HK-2 (cell line): ENCODE results near the gene ZNF500.
A peak's percentile ranks its signal among the peaks of the same experiment; 100 is the strongest.

ENCODE experiments used
- DNase-seq: peaks from one replicate; pipeline ENCODE4 v3.0.0-alpha.2; 2018; ENCODE audit not compliant: unreplicated experiment

Gene ZNF500

DNA sequence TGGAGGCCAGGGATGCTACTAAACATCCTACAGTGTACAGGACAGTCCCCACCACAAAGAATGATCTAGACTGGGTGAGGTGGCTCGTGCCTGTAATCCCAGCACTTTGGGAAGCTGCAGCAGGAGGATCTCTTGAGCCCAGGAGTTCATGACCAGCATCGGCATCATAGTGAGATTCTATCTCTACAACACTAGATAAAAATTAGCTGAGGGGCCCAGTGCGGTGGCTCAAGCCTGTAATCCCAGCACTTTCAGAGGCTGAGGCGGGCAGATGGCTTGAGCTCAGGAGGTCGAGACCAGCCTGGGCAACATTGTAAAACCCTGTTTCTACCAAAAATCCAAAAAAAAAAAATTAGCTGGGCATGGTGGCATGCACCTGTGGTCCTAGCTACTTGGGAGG, 5.4 kb upstream of the ZNF500 start:
- no peak for DNase-seq

DNA sequence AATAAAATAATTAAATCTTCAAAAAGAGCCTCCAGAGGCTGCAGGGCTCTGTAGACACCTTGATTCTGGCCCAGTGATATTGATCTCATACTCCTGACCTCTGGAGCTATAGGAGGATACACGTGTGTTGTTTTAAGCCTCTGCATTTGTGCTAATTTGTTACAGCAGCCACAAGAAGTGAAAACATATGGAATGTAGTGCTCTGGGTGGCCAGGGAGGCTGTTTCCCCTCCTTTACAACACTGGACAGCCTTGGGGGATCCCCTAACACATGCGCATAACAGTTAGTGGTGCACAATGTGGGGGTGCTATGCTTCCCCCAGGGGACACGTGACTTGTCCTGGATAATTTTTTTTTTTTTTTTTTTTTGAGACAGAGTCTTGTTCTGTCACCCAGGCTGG, 4.7 kb upstream of the ZNF500 start:
- DNase-seq: no peak

DNA sequence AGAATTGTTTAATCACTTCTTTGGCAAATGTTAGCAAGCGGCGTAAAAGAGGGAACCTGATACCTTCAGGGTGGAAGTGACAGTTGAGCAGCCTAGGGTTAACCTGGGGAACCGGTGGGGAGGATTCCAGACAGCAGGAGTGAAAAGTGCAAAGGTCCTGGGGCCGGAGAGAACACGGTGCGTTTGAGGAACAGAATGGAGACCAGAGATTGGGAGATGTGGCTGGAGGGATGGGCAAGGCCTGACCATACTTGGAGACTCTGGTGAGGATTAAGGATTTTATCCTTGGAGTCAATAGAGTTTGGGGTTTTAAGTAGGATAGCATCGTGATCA, 2.3 kb upstream of the ZNF500 start:
- no peak for DNase-seq

DNA sequence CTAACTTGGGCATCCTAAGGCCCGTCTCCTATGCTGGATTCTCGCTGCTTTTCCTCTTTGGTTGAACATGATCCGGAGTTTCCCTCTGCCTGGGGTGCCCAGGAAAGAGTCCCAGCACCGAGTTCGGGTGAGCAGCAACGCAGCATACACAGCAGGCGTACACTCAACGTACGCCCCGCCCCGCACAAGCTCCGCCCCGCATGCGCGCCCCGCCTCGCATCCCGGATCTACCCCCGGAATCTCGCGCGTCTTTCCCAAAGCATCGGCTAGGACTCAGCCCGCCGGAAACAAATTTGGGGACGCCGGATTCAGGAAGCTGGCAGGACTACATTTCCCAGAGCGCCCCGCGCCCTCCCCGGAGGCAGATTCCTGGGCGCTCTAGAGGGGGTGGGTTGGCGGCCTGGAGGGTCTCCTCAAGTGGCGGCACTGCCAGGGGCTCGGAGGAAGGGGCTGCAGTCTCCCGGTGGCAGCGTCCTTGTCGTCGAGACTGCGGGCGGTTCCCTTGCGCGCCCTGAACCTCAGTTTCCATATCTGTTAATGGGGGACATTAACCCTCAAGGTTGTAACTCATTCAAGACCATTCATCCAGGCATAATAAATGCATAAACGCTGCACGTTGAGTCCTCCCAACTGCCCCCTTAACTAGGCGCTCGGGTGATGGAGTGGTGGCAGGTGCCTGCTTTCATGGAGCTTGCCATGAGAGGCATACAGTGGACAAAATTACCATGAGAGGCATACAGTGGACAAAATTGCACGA, 1.8 kb upstream of the ZNF500 start:
- DNase-seq: peak; percentile 76

DNA sequence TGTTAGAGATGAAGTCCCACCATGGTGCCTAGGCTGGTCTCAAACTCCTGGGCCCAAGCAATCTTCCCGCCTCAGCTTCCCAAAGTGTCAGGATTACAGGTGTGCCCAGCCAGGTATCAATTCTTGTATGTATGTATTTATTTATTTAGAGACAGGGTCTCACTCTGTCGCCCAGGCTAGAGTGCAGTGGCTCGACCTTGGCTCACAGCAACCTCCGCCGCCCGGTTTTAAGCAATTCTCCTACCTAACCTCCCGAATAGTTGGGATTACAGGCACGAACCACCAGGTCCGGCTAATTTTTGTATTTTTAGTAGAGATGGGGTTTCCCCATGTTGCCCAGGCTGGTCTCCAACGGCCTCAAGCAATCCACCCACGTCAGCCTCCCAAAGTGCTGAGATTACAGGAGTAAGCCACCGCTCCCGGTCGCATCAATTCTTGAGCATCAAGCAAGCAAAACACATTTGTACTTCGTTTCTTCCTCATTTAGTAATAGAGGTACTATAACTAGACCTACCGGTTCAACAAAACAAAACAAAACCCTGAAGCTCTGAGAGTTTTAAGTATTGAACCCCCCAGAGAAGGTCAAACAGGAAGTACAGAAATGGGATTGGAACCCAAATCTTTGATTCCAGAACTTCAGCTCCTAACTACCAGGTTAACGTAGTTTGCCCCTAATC, 1.0 kb upstream of the ZNF500 start:
- DNase-seq: no peak

DNA sequence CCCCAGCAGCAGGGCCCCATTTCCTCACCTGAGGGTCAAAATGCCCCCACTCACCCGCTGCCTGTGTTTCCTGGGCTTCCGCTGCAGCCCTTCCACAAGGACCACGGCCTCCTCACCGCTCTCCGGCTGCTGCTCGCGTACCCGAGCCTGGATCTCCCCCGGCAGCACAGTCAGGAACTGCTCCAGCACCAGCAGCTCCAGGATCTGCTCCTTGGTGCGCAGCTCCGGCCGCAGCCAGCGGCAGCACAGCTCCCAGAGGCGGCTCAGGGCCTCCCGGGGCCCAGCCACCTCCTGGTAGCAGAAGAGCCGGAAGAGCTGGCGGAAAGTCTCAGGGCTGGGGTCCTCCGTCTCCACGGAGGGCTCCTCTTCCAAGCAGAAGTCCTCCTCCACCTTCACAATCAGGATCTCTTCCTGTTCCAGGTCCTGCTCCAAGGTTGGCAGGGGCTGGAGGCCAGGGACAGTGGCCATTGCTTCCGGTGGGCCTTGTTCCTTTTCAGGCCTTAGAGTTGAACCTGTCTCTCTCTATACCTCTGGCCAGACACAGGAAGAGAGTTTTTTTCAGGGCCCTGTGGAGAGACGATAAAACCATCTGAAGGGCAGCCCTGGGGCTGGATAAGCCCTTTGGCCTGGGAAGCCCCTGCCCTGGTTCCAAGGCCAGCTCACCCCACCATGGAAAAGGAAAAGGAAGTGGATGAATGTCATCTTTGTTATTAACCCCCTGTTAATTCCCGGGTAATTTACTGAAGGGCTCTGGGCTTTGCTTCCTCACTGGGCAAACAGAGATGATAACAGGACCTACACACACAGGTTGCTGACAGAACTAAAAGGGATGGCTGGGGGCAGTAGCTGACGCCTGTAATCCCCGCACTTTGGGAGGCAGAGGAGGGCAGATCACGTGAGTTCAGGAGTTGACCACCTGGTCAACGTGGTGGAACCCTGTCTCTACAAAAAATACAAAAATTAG, 1.2 kb downstream of the ZNF500 start:
- no peak for DNase-seq

DNA sequence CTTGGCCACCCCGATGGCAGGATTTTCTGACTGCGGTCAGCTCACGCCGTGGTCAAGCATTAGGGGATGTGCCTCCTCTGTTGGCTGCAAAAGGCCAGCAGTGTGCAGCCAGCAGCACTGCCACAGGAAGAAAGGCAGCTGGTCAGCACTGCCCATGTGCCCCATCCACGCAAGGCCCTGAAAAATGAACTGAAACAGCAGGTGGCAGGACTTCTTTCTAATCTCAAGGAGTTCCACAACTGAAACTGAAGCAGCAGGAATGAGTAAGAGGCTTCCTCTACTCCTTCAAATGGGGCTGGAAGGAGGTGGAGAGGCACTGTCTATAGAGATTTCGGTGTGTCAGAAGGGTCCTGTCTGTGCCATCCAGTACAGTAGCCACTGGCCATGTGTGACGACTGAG, 3.2 kb downstream of the ZNF500 start:
- no peak for DNase-seq

DNA sequence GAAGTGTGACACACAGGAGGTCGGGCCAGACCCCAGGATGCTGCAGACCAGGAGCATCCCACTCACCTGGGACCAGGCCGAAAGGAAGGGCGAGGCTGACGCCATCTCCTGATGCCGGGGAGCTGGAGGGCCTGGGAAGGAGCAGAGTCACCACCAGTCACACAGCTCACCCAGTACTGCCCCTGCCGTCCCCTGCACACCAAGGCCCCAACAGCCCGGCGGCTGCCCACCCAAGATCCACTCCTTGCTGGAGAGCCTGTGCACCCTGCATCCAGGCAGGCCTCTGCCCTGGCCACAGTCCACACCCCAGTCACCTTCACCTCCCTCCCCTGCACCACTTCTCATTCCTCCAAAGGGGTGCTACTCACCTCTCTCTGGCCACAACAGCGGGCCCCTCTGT, 4.8 kb downstream of the ZNF500 start:
- DNase-seq: no peak

DNA sequence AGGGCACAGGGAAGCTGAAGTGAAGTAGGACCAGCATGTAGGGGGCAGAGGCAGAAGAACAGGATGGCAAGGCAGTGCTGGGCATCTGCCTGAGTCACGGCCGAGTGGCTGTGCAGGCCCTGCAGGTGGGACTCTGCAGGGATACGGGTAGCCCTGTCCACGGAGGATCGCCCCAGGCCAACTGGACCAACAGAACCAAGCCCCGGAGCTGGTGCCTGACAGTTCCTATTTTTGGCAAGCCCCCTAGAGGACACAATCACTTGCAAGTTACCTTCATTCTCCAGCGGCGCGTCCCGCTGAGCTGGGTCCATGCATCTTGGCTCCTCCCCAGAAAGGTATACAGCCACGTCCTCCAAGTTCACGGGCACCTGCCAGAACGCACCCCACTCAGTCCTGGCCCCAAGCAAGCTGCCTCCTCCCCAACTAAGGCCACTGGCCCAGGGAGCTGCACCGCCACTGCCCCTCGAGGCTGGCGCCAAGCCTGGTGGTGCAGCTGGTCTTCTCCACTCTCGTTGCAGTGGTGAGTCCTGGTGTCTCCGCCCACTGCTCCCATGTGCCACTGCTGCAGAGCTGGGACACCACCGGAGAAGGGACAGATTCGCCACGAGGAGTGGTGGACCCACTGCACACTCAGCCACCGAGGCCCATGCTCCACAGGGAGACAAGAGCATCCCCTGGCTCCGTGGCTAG, 6.6 kb downstream of the ZNF500 start:
- no peak for DNase-seq

DNA sequence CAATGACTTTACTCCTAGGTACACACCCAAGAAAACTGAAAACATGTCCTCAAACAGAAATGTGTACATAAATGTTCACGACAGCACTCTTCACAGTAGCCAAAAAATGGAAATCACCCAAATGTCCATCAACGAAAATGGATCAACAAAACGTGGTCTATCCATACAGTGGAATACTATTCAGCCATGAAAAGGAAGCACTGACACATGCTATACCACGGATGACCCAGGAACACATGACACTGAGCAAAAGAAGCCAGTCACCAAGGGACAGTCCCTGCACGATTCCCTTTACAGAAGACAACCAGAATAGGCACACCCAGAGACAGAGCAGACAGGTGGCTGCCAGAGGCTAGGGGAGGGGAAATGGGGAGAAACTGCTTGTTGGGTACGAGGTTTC, 11.3 kb downstream of the ZNF500 start:
- no peak for DNase-seq

DNA sequence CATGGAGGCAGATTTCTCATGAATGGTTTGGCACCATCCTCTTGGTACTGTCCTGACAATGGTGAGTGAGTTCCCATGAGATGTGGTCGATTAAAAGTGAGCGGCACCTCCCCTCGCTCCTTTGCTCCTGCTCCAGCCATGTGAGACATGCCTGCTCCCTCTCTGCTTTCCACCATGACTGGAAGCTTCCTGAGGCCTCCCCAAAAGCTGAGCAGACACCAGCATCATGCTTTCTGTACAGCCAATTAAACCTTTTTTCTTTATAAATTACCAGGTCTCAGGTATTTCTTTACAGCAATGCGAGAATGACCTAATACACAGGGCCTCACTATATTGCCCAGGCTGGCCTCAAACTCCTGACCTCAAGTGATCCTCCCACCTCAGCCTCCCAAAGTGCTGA, 12.1 kb downstream of the ZNF500 start:
- DNase-seq: no peak

DNA sequence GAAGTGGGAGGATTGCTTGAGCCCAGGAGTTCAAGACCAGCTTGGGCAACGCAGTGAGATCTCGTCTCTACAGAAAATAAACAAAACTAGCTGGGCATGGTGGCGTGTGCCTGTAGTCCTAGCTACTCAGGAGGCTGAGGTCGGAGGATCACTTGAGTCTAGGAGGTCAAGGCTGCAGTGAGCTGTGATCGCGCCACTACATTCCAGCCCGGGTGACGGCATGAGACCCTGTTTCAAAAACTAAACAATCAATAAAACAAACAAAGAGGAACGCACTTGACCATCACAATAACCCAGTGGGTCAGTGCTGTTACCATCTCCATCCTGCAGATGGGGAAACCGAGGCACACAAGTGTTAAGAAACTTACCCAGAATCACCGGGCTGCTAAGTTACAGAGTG, 13.7 kb downstream of the ZNF500 start:
- no peak for DNase-seq

DNA sequence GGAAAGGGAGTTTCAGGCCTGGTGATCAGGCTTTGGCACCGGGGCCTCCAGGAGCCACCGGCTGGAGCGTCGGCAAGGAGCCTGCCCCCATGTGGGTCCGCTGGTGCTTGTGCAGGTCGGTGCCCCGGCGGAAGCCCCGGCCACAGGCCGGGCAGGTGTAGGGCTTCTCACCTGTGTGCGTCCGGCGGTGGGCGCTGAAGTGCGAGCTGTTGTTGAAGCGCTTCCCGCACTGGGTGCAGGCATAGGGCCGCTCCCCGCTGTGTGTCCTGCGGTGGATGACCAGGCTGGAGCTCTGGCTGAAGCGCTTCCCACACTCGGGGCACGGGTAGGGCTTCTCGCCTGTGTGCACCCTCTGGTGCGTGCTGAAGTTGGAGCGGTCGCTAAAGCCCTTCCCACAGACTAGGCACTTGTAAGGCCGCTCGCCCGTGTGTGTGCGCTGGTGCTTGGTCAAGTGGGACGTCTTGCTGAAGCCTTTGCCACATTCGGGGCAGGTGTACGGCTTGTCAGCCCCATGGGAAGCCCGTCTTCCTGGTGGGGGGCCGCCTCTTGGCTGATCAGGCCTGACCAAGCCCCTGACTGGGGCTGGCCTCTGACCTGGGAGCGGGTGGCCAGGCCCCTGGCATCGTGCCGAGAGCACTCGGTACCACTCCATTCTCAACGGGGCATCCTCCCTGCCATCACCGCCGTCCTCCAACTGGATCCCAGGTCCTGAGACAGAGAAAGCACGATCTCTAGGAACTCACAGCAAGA, 14.4 kb downstream of the ZNF500 start:
- DNase-seq: no peak

DNA sequence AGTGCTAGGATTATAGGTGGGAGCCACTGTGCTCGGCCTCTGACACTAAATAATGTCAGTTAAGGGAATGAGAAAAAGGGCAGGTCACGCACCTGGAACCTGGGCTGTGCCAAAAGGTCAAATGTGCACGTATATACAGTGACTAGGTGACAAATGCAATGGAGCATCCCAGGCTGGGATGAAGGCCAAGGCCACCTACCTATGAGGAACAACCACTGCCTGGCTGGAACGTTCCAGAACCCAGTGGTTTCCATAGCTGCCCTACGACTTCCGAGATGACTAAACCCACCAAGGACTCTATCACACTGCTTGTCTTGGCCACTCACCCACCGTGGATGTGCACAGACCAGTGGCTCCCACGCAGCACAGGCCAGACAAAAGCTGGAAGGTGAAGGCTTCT, 16.1 kb downstream of the ZNF500 start:
- no peak for DNase-seq

DNA sequence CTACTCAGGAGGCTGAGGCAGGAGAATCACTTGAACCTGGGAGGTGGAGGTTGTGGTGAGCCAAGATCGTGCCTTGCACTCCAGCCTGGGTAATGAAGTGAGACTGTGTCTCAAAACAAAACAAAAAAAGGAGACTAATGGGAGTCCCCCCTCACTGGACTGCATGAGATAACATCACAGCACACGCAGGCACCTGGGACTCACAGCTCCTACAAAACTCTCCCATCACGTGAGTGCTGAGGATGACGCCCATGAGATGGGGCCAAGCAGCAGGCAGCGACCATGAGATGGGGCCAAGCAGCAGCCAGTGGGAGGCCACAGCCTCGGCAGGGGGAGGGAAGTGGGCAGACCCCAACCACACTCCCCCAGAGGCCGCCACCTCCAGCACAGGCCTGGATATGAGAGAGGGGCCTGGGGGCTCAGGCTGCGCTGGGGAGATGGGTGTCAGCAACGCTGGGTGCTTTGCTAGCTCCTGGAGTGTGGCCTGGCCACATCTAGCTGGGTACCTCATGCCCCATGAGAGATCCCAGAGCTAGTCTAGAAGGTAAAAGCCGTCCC, 17.2 kb downstream of the ZNF500 start:
- no peak for DNase-seq

DNA sequence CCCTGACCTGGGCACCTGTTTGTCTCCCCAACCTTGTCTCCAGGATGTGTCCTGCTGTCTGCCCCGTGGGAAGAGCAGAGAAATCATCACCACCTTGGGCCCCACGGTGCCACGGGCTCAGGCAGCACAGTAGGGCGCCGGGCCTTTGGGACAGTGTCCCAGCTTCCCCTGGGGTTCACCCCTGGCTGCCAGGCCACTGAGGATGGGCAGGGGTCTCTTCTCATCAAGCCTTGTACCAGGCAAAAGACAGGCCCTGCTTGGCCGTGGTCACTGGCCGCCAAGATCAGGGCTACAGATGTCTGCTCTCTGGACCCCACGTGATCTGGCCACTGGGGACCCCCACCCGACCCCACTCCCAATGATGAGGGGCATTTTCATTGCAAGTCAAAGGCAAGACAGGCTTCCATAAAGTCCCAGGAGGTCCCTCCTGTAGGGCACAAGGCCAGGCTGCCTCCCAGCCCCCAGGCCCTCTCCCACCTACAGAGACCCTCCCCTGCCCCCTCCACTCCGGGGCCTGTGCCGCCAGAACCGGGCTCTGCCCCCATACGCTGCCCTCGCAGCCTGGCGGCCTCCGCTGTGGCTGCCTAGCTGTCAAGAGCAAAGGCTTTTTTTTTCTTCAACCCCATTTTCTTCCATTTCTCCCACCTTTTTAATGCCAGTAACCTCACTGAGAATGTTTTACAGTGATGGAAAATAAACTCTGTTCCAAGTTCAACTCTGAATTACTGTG, 18.1 kb downstream of the ZNF500 start:
- DNase-seq: no peak

DNA sequence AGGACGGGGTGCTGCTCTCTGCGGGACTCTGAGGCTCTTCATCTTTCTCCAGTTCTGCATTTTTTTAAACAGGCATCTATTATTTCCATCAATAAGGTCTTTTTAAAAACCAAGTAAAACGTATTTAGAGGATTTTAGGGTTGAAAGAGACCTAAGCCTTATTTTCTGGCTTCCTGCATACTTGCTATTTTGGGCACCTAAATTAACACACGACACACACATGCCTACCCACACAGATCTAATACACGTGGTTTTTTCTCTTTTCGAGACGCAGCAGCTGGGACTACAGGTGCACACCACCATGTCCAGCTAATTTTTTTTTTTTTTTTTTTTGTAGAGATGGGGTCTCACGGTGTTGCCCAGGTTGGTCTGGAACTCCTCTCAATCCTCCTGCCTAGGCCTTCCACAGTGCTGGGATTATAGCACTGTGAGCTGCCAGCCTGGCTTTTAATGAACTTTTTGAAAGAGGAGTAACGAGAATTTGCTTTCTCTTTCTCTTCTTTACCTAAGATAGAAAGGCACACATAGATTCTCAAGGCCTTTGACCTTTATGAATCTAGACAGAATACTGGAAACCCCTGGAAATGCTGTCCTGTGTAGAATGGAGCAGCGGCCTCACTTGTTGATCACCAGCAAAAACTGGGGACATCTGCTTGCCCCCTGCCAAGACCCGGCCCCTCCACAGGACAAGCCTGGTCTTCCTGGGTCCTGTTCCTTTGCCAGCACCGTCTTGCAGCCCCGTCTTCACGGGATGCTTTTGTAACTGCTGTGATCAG, 18.9 kb downstream of the ZNF500 start:
- no peak for DNase-seq

DNA sequence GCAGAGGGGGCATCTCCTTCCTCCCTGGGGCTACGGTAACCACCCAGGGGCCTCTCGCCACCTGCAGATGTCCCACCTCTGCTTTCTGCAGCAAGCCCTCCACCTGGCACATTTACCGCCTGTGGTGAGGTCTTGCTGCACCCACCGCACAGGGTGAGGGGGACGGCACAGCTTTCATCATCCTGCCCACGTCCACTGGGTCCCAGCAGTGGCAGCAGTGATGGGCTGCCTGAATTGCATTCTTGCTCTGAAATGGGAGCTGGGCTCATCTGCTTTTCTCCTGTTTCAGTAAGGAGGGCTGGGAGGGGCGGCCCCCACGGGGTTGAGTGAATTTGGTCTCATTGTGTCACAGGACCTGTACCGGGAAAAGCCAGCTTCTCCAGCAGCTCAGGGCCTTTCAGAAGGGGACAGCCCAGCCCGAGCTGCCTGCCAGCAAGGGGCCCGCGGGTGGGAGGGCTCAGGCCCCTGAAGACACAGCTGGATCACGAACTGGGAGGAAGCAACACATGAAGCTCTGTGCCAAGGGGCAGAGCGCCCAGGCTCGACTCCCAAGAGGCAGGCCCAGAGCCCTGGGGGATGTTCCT, 19.9 kb downstream of the ZNF500 start:
- no peak for DNase-seq

DNA sequence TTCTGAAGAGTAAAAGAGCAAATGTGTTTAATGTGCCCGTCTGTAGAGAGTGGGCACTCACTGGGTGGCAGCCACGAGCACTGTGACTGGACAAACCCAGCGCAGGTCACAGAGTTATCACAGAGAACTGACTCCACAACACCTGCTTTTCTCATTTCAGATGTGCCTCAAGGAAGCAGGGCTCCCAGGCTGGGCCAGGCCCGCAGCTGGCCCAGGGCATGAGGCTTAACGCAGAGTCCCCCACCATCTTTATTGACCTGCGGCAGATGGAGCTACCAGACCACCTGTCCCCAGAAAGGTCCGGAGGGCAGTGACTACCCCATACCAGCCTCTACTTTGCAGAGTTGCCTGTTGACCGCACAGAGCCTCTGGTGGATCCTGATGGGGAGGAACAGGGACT, 20.7 kb downstream of the ZNF500 start:
- no peak for DNase-seq
